NB4 (cell line): ENCODE data around the gene SEMA3A.

Experiments
- DNase-seq: peaks from one replicate; pipeline ENCODE4 v3.0.0; 2010; ENCODE audit warnings: low read depth
- H3K4me3 ChIP-seq: one replicate; pipeline ENCODE4 v1.5.1; 2011; ENCODE audit warnings: mild to moderate bottlenecking, low read depth, low read length, moderate library complexity
- MYC ChIP-seq: IDR thresholded peaks from 2 replicates; pipeline ENCODE4 v1.6.1; 2011; ENCODE audit warnings: low read depth, low read length
- POLR2A ChIP-seq: IDR thresholded peaks from 2 replicates; pipeline ENCODE4 v1.6.1; 2011; ENCODE audit warnings: mild to moderate bottlenecking; ENCODE audit not compliant: insufficient read length; ENCODE audit errors: extremely low read depth
- TF ChIP-seq, protein P1 (sequence below): IDR thresholded peaks from one replicate; pipeline ENCODE4 v1.5.1; 2012; ENCODE audit warnings: low read depth, low read length
- TF ChIP-seq, protein P2 (sequence below): IDR thresholded peaks from 2 replicates; pipeline ENCODE4 v1.6.1; 2011; ENCODE audit warnings: low read depth, low read length

Gene SEMA3A

DNA sequence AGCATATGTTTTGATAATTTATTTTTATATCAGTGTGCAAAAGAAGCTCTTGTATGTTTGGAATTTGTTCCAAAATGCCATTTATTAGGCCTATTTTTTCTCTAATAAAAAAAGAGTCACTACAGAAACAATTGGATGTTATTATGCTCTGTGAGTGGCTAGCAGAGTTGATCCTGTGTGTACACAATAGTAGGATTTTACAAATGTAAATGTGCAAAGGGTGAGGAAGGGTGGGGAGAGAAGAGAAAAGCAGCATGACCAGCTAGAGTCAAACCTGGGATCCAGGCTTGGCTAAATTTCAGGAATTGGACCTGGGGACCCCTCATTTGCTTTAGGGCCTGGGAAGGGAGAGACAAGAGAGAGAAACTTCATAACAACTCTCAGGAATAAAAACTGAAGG is 32.5 kb downstream of the SEMA3A start:
- DNase-seq: no peak
- H3K4me3 ChIP-seq: no peak overlapping the region
- TF ChIP-seq, protein P1, sequence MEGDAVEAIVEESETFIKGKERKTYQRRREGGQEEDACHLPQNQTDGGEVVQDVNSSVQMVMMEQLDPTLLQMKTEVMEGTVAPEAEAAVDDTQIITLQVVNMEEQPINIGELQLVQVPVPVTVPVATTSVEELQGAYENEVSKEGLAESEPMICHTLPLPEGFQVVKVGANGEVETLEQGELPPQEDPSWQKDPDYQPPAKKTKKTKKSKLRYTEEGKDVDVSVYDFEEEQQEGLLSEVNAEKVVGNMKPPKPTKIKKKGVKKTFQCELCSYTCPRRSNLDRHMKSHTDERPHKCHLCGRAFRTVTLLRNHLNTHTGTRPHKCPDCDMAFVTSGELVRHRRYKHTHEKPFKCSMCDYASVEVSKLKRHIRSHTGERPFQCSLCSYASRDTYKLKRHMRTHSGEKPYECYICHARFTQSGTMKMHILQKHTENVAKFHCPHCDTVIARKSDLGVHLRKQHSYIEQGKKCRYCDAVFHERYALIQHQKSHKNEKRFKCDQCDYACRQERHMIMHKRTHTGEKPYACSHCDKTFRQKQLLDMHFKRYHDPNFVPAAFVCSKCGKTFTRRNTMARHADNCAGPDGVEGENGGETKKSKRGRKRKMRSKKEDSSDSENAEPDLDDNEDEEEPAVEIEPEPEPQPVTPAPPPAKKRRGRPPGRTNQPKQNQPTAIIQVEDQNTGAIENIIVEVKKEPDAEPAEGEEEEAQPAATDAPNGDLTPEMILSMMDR: no peak
- TF ChIP-seq, protein P2, sequence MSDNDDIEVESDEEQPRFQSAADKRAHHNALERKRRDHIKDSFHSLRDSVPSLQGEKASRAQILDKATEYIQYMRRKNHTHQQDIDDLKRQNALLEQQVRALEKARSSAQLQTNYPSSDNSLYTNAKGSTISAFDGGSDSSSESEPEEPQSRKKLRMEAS: no peak
- TF ChIP-seq MYC: no peak
- no peak for TF ChIP-seq POLR2A

DNA sequence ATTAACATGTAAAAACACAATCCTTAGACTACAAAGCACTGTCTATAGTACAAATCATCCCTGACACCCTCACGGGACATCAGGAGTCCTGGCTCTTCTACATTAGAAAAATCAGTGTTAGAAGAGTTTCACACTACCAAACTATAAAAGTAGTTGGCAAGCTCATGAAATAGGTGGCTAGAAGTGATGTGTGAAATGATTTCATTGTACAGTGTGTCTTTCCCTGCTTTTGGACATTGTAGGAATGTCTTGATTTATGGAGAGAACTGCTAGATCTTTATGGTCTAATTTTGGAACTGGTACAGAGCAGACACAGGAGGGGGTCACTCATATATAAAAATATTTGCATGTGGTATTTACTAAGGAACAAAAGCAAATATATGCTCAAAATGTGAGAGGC is 33.2 kb downstream of the SEMA3A start:
- TF ChIP-seq MYC (no peak), POLR2A (no peak)
- TF ChIP-seq, protein P1: no peak
- TF ChIP-seq, protein P2: no peak
- no peak overlapping the region for H3K4me3 ChIP-seq
- no peak for DNase-seq

DNA sequence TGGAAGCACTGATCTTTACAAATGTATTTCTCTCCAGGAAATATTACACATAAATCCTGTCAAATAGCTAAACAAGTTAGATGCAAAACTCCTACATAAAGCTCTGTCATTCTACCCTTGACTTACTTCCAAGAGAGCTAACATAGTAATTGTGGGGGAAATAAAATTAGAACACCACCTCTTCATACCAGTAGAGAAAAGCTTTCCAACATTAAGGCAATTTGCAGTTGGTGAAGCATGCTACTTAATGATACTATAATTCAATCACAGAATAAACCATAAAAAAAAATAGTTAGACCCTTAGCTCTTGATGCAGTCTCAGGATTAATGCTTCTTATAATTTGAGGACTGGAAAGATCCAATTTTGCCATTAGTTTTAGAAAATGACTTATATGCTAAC is 35.2 kb downstream of the SEMA3A start:
- TF ChIP-seq MYC (no peak), POLR2A (no peak)
- TF ChIP-seq, protein P1: no peak
- TF ChIP-seq, protein P2: no peak
- no peak for DNase-seq
- H3K4me3 ChIP-seq: no peak overlapping the region

DNA sequence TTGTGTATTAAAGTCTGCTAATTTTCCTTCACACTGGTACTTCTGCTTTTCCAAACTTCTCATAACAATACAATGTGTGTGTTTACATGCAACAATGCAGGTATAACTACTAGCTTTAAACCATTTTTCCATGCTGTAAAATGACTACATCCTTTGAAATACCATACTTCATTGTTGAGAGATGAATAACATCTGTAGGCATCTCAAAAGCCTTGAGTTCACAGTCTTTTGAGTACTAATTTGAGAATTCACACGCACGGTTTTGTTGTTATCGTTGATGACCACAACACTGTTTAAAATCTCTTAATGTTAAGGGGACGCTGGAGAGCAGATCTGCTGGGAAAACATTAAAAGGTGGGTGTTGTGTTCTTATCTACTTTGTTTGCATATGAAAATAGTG is 37.4 kb downstream of the SEMA3A start:
- DNase-seq: no peak
- no peak overlapping the region for H3K4me3 ChIP-seq
- TF ChIP-seq, protein P1: no peak
- no peak for TF ChIP-seq POLR2A
- TF ChIP-seq MYC: no peak
- TF ChIP-seq, protein P2: no peak

DNA sequence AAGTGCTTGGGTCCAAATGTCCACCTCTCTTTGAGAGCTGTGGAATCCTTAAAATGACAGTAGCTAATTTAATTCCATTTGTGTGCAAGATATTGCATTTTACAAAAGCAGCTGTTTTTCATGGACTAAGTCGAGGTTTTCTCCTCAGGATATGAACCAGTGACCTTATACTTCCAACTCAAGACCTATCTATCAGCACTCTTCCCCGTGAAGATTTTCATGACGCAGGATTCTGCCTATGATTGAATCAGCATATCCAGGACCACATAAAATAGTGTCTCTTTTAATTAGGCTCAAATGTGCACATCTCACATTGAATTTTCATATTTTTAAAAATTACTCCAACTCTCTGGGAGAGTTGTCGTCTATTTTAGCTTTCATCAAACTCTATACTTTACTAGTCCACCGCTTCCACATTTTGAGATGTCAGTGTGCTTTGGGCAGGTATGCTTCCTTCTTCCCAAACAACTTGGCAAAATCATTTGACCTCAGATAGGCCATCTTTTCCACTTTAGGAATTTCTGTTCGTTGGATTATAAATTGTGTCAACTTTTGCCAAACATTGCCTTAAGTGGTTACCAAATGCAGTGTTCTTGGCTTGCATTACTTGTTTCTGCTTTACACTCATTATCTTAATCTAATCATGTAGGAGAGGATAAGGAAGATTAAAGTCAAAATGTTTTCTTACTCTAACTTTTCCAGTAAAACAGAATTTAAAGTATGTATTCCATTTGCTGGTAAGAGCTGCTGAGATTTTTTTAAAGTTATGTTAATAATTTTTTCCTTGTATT is 39.4 kb downstream of the SEMA3A start:
- H3K4me3 ChIP-seq: no peak overlapping the region
- TF ChIP-seq, protein P1: no peak
- no peak for TF ChIP-seq POLR2A
- TF ChIP-seq, protein P2: no peak
- TF ChIP-seq MYC: no peak
- no peak for DNase-seq
